Fibroblast of lung (primary cell): ENCODE data around the gene BCAS3. TPM values are rescaled to one million over a fixed set of nuclear protein-coding genes. Genes with fewer than 3 reads are reported as not detected.

ENCODE experiments used
- DNase-seq, 2 donors: peaks; one replicate each; pipeline versions ENCODE4 v3.0.0 to v3.0.0-alpha.2; 2010; ENCODE audit warnings: low read depth in 2 of 2
- H2AFZ ChIP-seq: 2 replicates; pipeline ENCODE4 v1.5.1; 2012; ENCODE audit warnings: low read length, control low read depth, inconsistent platforms
- H3K27ac ChIP-seq: 2 replicates; pipeline ENCODE4 v1.5.1; 2011; ENCODE audit warnings: low read length, control low read depth; ENCODE audit not compliant: insufficient read depth
- H3K27me3 ChIP-seq: 2 replicates; pipeline ENCODE4 v1.5.1; 2011; ENCODE audit warnings: mild to moderate bottlenecking, low read length; ENCODE audit not compliant: control insufficient read depth, insufficient read depth
- H3K36me3 ChIP-seq: 2 replicates; pipeline ENCODE4 v1.5.1; 2011; ENCODE audit warnings: low read length; ENCODE audit not compliant: control insufficient read depth, insufficient read depth
- H3K4me1 ChIP-seq: 2 replicates; pipeline ENCODE4 v1.5.1; 2011; ENCODE audit warnings: low read length; ENCODE audit not compliant: control insufficient read depth, insufficient read depth; ENCODE audit errors: extremely low read depth
- H3K4me2 ChIP-seq: 2 replicates; pipeline ENCODE4 v1.5.1; 2011; ENCODE audit warnings: low read length, control low read depth; ENCODE audit not compliant: insufficient read depth; ENCODE audit errors: extremely low read depth
- H3K4me3 ChIP-seq, 4 experiments: fragments of 200-600 bp in 1 of 4; sonication (generic) in 1 of 4; replicated peaks in 1 of 4; 2 replicates each; pipeline ENCODE4 v1.5.1; 2011 to 2016; ENCODE audit warnings: low read length in 4 of 4, low read depth in 3 of 4, mild to moderate bottlenecking in 3 of 4, control low read depth in 2 of 4, inconsistent platforms in 1 of 4, mixed read lengths in 1 of 4; ENCODE audit not compliant: insufficient read depth in 1 of 4; ENCODE audit errors: control extremely low read depth in 1 of 4
- H3K79me2 ChIP-seq: 2 replicates; pipeline ENCODE4 v1.5.1; 2012; ENCODE audit warnings: mild to moderate bottlenecking, low read length, inconsistent platforms; ENCODE audit not compliant: control insufficient read depth, insufficient read depth
- H3K9ac ChIP-seq: 2 replicates; pipeline ENCODE4 v1.5.1; 2011; ENCODE audit warnings: mild to moderate bottlenecking, low read length, control low read depth; ENCODE audit not compliant: insufficient read depth
- H3K9me3 ChIP-seq: 2 replicates; pipeline ENCODE4 v1.5.1; 2012; ENCODE audit warnings: low read depth, low read length; ENCODE audit not compliant: control insufficient read depth, insufficient read depth
- H4K20me1 ChIP-seq: 2 replicates; pipeline ENCODE4 v1.5.1; 2011; ENCODE audit warnings: low read length; ENCODE audit not compliant: control insufficient read depth, insufficient read depth; ENCODE audit errors: extremely low read depth
- EZH2 ChIP-seq: IDR thresholded peaks from 2 replicates; pipeline ENCODE4 v1.5.1; 2012; ENCODE audit warnings: low read length, control low read depth, mild to moderate bottlenecking; ENCODE audit errors: missing control alignments
- polyA plus RNA-seq, 2 donors: library from polyadenylated mRNA; depleted of rRNA in 1 of 2; stranded (reverse) in 1 of 2; unstranded in 1 of 2; fragments of >200 nt; gene quantifications; 2 replicates each; pipeline ENCODE4 v1.2.1, GENCODE V29; 2011 to 2012; ENCODE audit warnings: missing spikeins in 1 of 2
- total RNA-seq: library from RNA; depleted of rRNA; stranded (reverse); fragments of >200 nt; gene quantifications from 2 replicates; pipeline ENCODE4 v1.2.1, GENCODE V29; 2014
- TF ChIP-seq, protein P1 (sequence below), 2 donors: IDR thresholded peaks in 1 of 2; conservative IDR thresholded peaks in 1 of 2; 1 replicate in 1 of 2; 2 replicates in 1 of 2; pipeline ENCODE4 v1.5.1; 2011 to 2012; ENCODE audit warnings: low read length in 2 of 2, control low read depth in 1 of 2, inconsistent platforms in 1 of 2, low read depth in 1 of 2, mild to moderate bottlenecking in 1 of 2

The BCAS3 gene
- total and polyA plus RNA-seq, 2 donors (not counting 1 experiment from before 2014, with no cell fraction given): 9.9 to 43.6 TPM

DNA sequence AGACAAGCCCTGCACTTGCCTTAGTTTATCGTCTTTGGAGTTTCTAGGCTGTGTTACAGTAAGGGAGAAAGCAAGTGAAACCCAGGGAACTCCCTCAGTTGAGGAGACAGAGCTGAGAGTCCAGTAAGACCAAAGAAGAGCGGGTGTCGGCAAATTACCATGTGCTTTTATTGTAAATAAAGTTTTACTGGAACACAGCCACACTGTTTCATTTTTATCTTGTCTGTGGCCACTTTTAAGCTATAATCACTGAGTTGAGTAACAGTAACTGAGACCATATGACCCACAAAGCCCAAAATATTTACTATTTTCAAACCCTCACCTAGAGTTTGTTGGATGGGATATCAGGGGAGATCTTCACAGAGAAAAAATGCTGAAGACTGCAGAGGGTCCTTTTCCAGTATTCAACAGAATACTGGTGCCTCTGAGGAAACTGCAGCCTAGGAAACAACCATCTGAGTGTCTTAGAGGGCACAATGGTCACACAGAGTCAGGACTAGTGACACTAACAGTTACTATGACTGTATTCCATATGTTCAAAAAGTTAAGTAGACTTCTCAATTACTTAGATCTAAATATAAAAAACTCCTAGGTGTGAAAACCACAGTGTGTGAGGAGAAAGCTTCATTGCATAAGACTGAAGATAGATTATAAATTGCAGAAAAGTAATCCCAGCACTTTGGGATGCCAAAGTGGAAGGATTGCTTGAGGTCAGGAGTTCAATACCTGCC lies 370.9 kb downstream of the BCAS3 start:
- H4K20me1 ChIP-seq: no peaks in the 10 kb centered on the region
- no peaks in the 10 kb centered on the region for H3K79me2 ChIP-seq
- H3K9me3 ChIP-seq: no peaks in the 10 kb centered on the region
- no peak overlapping the region for H3K4me2 ChIP-seq
- TF ChIP-seq, protein P1, sequence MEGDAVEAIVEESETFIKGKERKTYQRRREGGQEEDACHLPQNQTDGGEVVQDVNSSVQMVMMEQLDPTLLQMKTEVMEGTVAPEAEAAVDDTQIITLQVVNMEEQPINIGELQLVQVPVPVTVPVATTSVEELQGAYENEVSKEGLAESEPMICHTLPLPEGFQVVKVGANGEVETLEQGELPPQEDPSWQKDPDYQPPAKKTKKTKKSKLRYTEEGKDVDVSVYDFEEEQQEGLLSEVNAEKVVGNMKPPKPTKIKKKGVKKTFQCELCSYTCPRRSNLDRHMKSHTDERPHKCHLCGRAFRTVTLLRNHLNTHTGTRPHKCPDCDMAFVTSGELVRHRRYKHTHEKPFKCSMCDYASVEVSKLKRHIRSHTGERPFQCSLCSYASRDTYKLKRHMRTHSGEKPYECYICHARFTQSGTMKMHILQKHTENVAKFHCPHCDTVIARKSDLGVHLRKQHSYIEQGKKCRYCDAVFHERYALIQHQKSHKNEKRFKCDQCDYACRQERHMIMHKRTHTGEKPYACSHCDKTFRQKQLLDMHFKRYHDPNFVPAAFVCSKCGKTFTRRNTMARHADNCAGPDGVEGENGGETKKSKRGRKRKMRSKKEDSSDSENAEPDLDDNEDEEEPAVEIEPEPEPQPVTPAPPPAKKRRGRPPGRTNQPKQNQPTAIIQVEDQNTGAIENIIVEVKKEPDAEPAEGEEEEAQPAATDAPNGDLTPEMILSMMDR (conservative IDR thresholded peaks at IDR 0.05 in 1 of 2, IDR thresholded peaks at IDR 0.05 in 1 of 2; ENCODE audit: low read depth in 1 of 2, low read length in 2 of 2): no peak
- no peak for TF ChIP-seq EZH2
- peak in 1 of 2 donors; percentile 8 for DNase-seq
- H3K27ac ChIP-seq: no peak overlapping the region
- no peak overlapping the region for H3K9ac ChIP-seq
- H3K4me3 ChIP-seq: no peak overlapping the region
- no peaks in the 10 kb centered on the region for H3K27me3 ChIP-seq
- no peaks in the 10 kb centered on the region for H3K36me3 ChIP-seq
- H3K4me1 ChIP-seq: no peaks in the 10 kb centered on the region
- no peak overlapping the region for H2AFZ ChIP-seq

DNA sequence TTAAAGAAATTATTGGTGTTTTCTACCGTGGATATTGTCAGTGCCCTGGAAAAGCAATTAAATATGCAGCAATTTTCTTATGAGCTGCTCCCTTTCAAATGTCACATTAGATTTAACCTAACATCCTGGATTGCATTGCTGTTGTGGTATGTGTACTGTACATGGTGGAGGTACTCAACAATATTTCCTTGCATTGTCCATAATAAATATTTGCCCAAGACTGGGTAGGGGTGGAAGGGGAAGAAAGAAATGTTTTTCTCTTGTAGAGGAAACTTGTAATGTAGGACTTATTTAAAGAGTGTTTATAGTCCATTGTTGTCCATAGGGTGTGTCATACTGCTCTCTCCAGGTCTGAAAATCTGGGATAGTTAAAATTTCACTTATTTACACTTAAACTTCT lies 375.8 kb downstream of the BCAS3 start:
- no peaks in the 10 kb centered on the region for H3K79me2 ChIP-seq
- no peak overlapping the region for H2AFZ ChIP-seq
- H3K9ac ChIP-seq: no peak overlapping the region
- H3K4me2 ChIP-seq: no peak overlapping the region
- no peaks in the 10 kb centered on the region for H3K36me3 ChIP-seq
- no peaks in the 10 kb centered on the region for H3K27me3 ChIP-seq
- no peaks in the 10 kb centered on the region for H3K9me3 ChIP-seq
- H4K20me1 ChIP-seq: no peaks in the 10 kb centered on the region
- TF ChIP-seq, protein P1 (conservative IDR thresholded peaks at IDR 0.05 in 1 of 2, IDR thresholded peaks at IDR 0.05 in 1 of 2; ENCODE audit: low read depth in 1 of 2, low read length in 2 of 2): no peak
- no peak for TF ChIP-seq EZH2
- no peak for DNase-seq
- H3K4me3 ChIP-seq: no peak overlapping the region
- no peak overlapping the region for H3K27ac ChIP-seq
- no peaks in the 10 kb centered on the region for H3K4me1 ChIP-seq

DNA sequence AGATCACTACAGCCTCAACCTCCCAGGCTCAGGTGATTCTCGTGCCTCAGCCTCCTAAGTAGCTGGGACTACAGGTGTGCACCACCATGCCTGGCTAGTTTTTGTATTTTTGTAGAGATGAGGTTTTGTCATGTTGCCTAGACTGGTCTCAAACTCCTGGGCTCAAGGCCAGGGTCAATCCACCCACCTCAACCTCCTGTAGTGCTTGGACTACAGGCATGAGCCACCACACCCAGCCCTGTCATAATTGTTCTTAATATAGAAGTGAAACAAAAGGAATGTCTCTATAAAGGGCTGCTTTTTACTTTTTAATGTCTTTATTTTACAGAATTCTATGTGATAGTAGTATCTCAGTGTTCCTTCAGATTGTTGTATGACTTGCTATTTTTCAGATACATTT lies 376.8 kb downstream of the BCAS3 start:
- Histone ChIP-seq H2AFZ (no peak overlapping the region), H3K4me3 (no peak overlapping the region), H3K36me3 (no peaks in the 10 kb centered on the region), H3K9ac (no peak overlapping the region), H3K27ac (no peak overlapping the region), H3K79me2 (no peaks in the 10 kb centered on the region), H3K9me3 (no peaks in the 10 kb centered on the region), H3K27me3 (no peaks in the 10 kb centered on the region), H3K4me2 (no peak overlapping the region), H3K4me1 (no peaks in the 10 kb centered on the region), H4K20me1 (no peaks in the 10 kb centered on the region)
- peak in 1 of 2 donors; percentile 22 for DNase-seq
- TF ChIP-seq EZH2: no peak
- TF ChIP-seq, protein P1 (conservative IDR thresholded peaks at IDR 0.05 in 1 of 2, IDR thresholded peaks at IDR 0.05 in 1 of 2; ENCODE audit: low read depth in 1 of 2, low read length in 2 of 2): no peak
